ENCODE measurements around the gene ACADSB.

The ACADSB gene

GRCh38 chr10:123008355-123009104 lies at the start of gene ACADSB, which contains the start of gene IKZF5:
Gene ACADSB (plus strand): TSS chr10:123009006. CDS start chr10:123009030, 24 bp downstream.
Gene IKZF5 (minus strand): TSS chr10:123008795. CDS start chr10:122998625, 10,170 bp downstream.
- TF ChIP-seq, protein P1, sequence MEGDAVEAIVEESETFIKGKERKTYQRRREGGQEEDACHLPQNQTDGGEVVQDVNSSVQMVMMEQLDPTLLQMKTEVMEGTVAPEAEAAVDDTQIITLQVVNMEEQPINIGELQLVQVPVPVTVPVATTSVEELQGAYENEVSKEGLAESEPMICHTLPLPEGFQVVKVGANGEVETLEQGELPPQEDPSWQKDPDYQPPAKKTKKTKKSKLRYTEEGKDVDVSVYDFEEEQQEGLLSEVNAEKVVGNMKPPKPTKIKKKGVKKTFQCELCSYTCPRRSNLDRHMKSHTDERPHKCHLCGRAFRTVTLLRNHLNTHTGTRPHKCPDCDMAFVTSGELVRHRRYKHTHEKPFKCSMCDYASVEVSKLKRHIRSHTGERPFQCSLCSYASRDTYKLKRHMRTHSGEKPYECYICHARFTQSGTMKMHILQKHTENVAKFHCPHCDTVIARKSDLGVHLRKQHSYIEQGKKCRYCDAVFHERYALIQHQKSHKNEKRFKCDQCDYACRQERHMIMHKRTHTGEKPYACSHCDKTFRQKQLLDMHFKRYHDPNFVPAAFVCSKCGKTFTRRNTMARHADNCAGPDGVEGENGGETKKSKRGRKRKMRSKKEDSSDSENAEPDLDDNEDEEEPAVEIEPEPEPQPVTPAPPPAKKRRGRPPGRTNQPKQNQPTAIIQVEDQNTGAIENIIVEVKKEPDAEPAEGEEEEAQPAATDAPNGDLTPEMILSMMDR (IDR thresholded peaks at IDR 0.05) = peak; percentile 53
- no peaks in the 10 kb centered on the region for H3K9me3 ChIP-seq
- peaks cover 8% of the 10 kb centered on the region for H3K36me3 ChIP-seq
- peak within 1 kb of the TSS; percentile 91 to 94 for H3K4me3 ChIP-seq (ENCODE audit: low read depth in 1 of 2, low read length in 1 of 2)
- H3K4me1 ChIP-seq (ENCODE audit: control insufficient read depth in 1 of 2, insufficient read depth in 1 of 2, low read depth in 1 of 2, low read length in 1 of 2) = peaks cover 24% of the 10 kb centered on the region in 2 experiments
- H3K27me3 ChIP-seq = no peaks in the 10 kb centered on the region
- peak within 1 kb of the TSS; percentile 95 for H3K27ac ChIP-seq

DNA sequence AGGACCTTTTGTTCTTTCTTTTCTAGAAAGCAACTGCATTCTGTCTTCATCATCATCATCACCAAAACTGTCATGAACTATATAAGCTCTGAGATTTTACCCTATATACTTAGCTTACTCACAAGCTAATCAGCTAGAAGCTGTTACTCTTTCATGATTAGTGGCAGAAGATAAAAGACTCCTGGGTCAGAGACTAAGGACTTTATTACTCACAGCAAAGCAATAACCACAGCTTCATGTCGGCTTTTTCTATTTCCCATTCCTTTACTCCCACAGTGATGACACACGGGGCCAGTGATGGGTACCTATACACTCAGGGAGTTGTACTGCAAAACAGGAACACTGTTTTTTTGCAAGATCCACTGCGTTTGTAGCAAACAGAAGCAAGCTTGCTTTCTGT lies 46.4 kb upstream of the ACADSB start:
- H3K27me3 ChIP-seq = peaks cover 25% of the 10 kb centered on the region
- H3K36me3 ChIP-seq = no peaks in the 10 kb centered on the region
- H3K9me3 ChIP-seq = no peaks in the 10 kb centered on the region
- TF ChIP-seq, protein P1 (IDR thresholded peaks at IDR 0.05) = no peak
- no peak overlapping the region for H3K4me3 ChIP-seq (ENCODE audit: low read depth in 1 of 2, low read length in 1 of 2)
- no peaks in the 10 kb centered on the region for H3K4me1 ChIP-seq (ENCODE audit: control insufficient read depth in 1 of 2, insufficient read depth in 1 of 2, low read depth in 1 of 2, low read length in 1 of 2)
- no peak overlapping the region for H3K27ac ChIP-seq

GRCh38 chr10:122966879-122967278 lies 41.9 kb upstream of the ACADSB start:
- Histone ChIP-seq H3K4me1 (ENCODE audit: control insufficient read depth in 1 of 2, insufficient read depth in 1 of 2, low read depth in 1 of 2, low read length in 1 of 2) (no peaks in the 10 kb centered on the region), H3K9me3 (no peaks in the 10 kb centered on the region), H3K27me3 (peaks cover 24% of the 10 kb centered on the region), H3K36me3 (no peaks in the 10 kb centered on the region), H3K4me3 (ENCODE audit: low read depth in 1 of 2, low read length in 1 of 2) (no peak overlapping the region), H3K27ac (no peak overlapping the region)
- TF ChIP-seq, protein P1 (IDR thresholded peaks at IDR 0.05) = no peak

GRCh38 chr10:122968698-122969097 lies 40.1 kb upstream of the ACADSB start:
- Histone ChIP-seq H3K9me3 (no peaks in the 10 kb centered on the region), H3K36me3 (no peaks in the 10 kb centered on the region), H3K27me3 (peaks cover 18% of the 10 kb centered on the region), H3K4me3 (ENCODE audit: low read depth in 1 of 2, low read length in 1 of 2) (no peak overlapping the region), H3K4me1 (ENCODE audit: control insufficient read depth in 1 of 2, insufficient read depth in 1 of 2, low read depth in 1 of 2, low read length in 1 of 2) (no peaks in the 10 kb centered on the region), H3K27ac (no peak overlapping the region)
- TF ChIP-seq, protein P1 (IDR thresholded peaks at IDR 0.05) = no peak

DNA sequence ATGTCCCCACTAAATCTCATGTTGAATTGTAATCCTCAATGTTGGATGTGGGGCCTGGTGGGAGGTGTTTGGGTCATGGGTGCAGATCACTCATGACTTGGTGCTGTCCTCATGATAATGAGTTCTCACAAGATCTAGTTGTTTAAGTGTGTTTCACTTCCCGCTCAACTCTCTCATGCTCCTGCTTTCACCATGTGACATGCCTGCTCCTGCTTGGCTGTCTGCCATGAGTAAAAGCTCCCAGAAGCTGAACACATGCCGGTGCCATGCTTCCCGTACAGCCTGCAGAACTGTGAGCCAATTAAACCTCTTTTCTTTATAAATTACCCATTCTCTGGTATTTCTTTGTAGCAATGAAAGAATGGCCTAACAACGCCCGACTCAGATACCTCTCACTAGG lies 34.8 kb upstream of the ACADSB start:
- Histone ChIP-seq H3K27me3 (peaks cover 55% of the 10 kb centered on the region), H3K27ac (no peak overlapping the region), H3K4me1 (ENCODE audit: control insufficient read depth in 1 of 2, insufficient read depth in 1 of 2, low read depth in 1 of 2, low read length in 1 of 2) (no peaks in the 10 kb centered on the region), H3K36me3 (no peaks in the 10 kb centered on the region), H3K9me3 (no peaks in the 10 kb centered on the region), H3K4me3 (ENCODE audit: low read depth in 1 of 2, low read length in 1 of 2) (no peak overlapping the region)
- TF ChIP-seq, protein P1 (IDR thresholded peaks at IDR 0.05) = no peak

Data from neutrophil (primary cell).